Sigmoid colon (tissue), 7 donors: ENCODE results near the gene MAGEL2. TPM values are rescaled to one million over a fixed set of nuclear protein-coding genes. Genes with fewer than 3 reads are reported as not detected.

Experiments
- DNase-seq: peaks from one replicate; pipeline ENCODE4 v3.0.0-alpha.2; 2019
- H3K27ac ChIP-seq, 4 donors: fragments of 200-600 bp; sonication (generic); one replicate each; pipeline ENCODE4 v1.5.1; 2016 to 2019; ENCODE audit warnings: mild to moderate bottlenecking in 1 of 4
- H3K27me3 ChIP-seq, 3 donors: fragments of 200-600 bp; sonication (generic); one replicate each; pipeline ENCODE4 v1.5.1; 2019; ENCODE audit warnings: mild to moderate bottlenecking in 1 of 3
- H3K36me3 ChIP-seq, 4 donors: fragments of 200-600 bp; sonication (generic); one replicate each; pipeline ENCODE4 v1.5.1; 2016 to 2019
- H3K4me1 ChIP-seq, 4 donors: fragments of 200-600 bp; sonication (generic); one replicate each; pipeline ENCODE4 v1.5.1; 2017 to 2019
- H3K4me3 ChIP-seq, 4 donors: fragments of 200-600 bp; sonication (generic); one replicate each; pipeline ENCODE4 v1.5.1; 2017 to 2019; ENCODE audit warnings: mild to moderate bottlenecking in 2 of 4, moderate library complexity in 1 of 4
- H3K9me3 ChIP-seq, 4 donors: fragments of 200-600 bp in 3 of 4; sonication (generic) in 3 of 4; one replicate each; pipeline versions ENCODE4 v1.5.1 to v1.6.1; 2013 to 2019
- CTCF ChIP-seq, 4 experiments: fragments of 450-650 bp in 3 of 4; fragments of 200-600 bp in 1 of 4; IDR thresholded peaks; one replicate each; pipeline ENCODE4 v1.5.1; 2016 to 2019; ENCODE audit warnings: antibody characterized with exemption in 4 of 4, mild to moderate bottlenecking in 3 of 4, moderate library complexity in 2 of 4
- EP300 ChIP-seq, 4 donors: sonication (generic); formaldehyde crosslinking; IDR thresholded peaks; one replicate each; pipeline ENCODE4 v1.6.1; 2017; ENCODE audit warnings: antibody characterized with exemption in 4 of 4
- POLR2A ChIP-seq, 2 donors: fragments of 450-650 bp; IDR thresholded peaks; one replicate each; pipeline ENCODE4 v1.6.1; 2016; ENCODE audit warnings: antibody characterized with exemption in 2 of 2, mild to moderate bottlenecking in 2 of 2, moderate library complexity in 2 of 2
- POLR2AphosphoS5 ChIP-seq, 4 donors: sonication (generic); formaldehyde crosslinking; IDR thresholded peaks; one replicate each; pipeline ENCODE4 v1.6.1; 2017; ENCODE audit warnings: antibody characterized with exemption in 4 of 4
- WGBS, 2 donors: extraction: QIAGEN DNeasy Blood & Tissue Kit; methylation state at CpG; one replicate each; pipeline ENCODE4 v1.1.7; 2013; 5-methylcytosine and 5-hydroxymethylcytosine counted together
- intact Hi-C: fragments of 100-400 bp; cut with DNase I; formaldehyde crosslinking; loops from one replicate; pipeline ENCODE4 v1.15.1; 2023
- polyA plus RNA-seq, 3 donors: library from polyadenylated mRNA; stranded (reverse); fragments of 200-250 nt; gene quantifications; one replicate each; pipeline ENCODE4 v1.2.3, GENCODE V29; 2013
- total RNA-seq, 4 donors: library from RNA; depleted of rRNA; stranded (reverse); fragments of >200 nt; gene quantifications; one replicate each; pipeline ENCODE4 v1.1.0, GENCODE V29; 2016
- donor health status: healthy with polysubstance abuse.
- donor health status: Bipolar disorder and iron deficiency.
- donor health status: healthy.

The MAGEL2 gene
- total and polyA plus RNA-seq, 7 donors, result under 0.01 to 0.83 (median 0.33) TPM; not detected in 2

DNA sequence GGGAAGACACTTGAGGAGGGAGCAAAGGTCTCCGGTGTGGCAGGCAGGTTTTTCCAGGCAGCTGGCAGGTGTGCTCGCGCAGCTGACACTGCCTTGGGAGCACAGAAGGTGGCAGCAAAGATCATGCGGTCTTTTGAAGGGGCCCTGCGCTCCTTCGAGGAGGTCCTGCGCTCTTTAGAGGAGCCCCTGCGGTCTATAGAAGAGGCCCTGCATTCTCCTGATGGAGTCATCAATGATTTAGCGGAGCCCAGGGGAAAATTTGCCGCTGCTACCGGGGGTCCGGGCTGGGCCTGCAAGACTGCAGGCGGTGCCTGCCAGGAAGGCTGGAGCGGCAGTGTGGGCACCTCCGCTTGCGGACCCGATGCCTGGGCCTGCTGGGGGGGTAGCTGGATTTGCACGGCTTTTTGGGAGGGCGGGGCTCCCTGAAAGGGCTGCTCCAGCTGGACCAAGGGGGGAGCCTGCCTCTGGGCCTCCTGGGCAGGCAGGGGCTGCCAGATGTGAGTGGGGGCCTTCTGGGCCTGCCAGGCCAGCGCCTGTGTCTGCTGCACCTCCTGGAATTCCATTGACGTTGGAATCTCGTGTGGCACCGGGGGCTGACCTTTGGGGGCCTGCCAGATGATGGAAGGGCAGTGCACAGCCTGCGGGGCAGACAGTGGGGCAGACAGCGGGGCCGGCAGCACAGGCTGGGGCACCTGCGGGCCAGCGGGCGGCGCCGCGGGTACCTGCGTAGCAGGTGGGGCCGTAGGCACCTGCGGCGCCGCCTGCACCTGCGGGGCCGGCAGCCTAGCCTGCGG lies 2.1 kb downstream of the MAGEL2 start:
- no peak for DNase-seq
- H3K27me3 ChIP-seq, result peaks cover 3 to 30% (median 21%) of the 10 kb centered on the region in 3 donors
- H3K9me3 ChIP-seq, result no peaks in the 10 kb centered on the region
- H3K4me3 ChIP-seq, result no peak overlapping the region
- 79 to 90% methylated on average over 40 of the region's 40 CpGs for WGBS, 2 donors
- H3K27ac ChIP-seq, result no peak overlapping the region
- no peaks in the 10 kb centered on the region for H3K36me3 ChIP-seq
- H3K4me1 ChIP-seq, result peaks cover 0 to 10% (median 0%) of the 10 kb centered on the region in 4 donors
- intact Hi-C loops, result no loop called here
- TF ChIP-seq CTCF (IDR thresholded peaks at IDR 0.05), result no peak
- no peak for TF ChIP-seq POLR2AphosphoS5 (IDR thresholded peaks at IDR 0.05)
- no peak for TF ChIP-seq POLR2A (IDR thresholded peaks at IDR 0.05)
- TF ChIP-seq EP300 (IDR thresholded peaks at IDR 0.05), result no peak

DNA sequence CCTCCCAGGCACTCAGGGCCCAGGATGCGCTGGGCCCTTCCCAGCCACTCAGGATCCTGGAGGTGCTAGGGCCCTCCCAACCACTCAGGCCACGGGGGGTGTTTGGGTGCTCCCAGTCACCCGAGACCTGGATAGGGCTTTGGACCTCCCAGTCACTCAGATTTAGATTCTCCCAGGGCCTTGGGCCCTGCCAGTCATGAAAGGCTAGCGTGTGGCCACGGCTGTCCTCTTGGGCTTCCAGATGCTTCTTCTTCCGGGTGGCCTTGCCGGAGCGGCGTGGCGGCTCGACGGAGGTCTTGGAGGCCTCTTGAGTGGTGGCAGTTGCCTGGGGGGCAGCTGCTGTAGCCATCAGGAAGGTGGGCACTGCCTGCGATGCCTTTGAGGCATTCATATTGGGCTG lies 2.8 kb downstream of the MAGEL2 start:
- Histone ChIP-seq H3K36me3 (no peaks in the 10 kb centered on the region), H3K4me1 (peaks cover 0 to 10% (median 0%) of the 10 kb centered on the region in 4 donors), H3K4me3 (no peak overlapping the region), H3K27me3 (peaks cover 3 to 27% (median 21%) of the 10 kb centered on the region in 3 donors), H3K27ac (no peak overlapping the region), H3K9me3 (no peaks in the 10 kb centered on the region)
- no peak for TF ChIP-seq CTCF (IDR thresholded peaks at IDR 0.05)
- TF ChIP-seq POLR2AphosphoS5 (IDR thresholded peaks at IDR 0.05), result no peak
- TF ChIP-seq EP300 (IDR thresholded peaks at IDR 0.05), result no peak
- TF ChIP-seq POLR2A (IDR thresholded peaks at IDR 0.05), result no peak
- intact Hi-C loops, result loop anchor here (5.0 kb wide), 1 partner anchor 232 kb away; no protein-coding TSS in a partner anchor
- WGBS, 2 donors, result 70 to 86% methylated on average over 13 of the region's 13 CpGs
- no peak for DNase-seq

GRCh38 chr15:23642413-23643044 lies 5.1 kb downstream of the MAGEL2 start:
- intact Hi-C loops, result loop anchor here (5.0 kb wide), 1 partner anchor 235 kb away; no protein-coding TSS in a partner anchor
- no peaks in the 10 kb centered on the region for H3K36me3 ChIP-seq
- H3K4me3 ChIP-seq, result no peak overlapping the region
- WGBS, 2 donors, result 14 to 22% methylated on average over 13 of the region's 13 CpGs
- TF ChIP-seq POLR2AphosphoS5 (IDR thresholded peaks at IDR 0.05) (no peak), CTCF (IDR thresholded peaks at IDR 0.05) (peak; percentile 39 to 79 (median 60))
- peaks cover 0 to 6% (median 0%) of the 10 kb centered on the region in 4 donors for H3K4me1 ChIP-seq
- peaks cover 3 to 19% (median 13%) of the 10 kb centered on the region in 3 donors for H3K27me3 ChIP-seq
- no peak overlapping the region for H3K27ac ChIP-seq
- DNase-seq, result peak; percentile 70
- no peaks in the 10 kb centered on the region for H3K9me3 ChIP-seq

GRCh38 chr15:23634181-23634580 lies 13.5 kb downstream of the MAGEL2 start:
- Histone ChIP-seq H3K4me3 (no peak overlapping the region), H3K4me1 (no peaks in the 10 kb centered on the region), H3K27ac (no peak overlapping the region), H3K27me3 (peaks cover 0 to 4% (median 0%) of the 10 kb centered on the region in 3 donors), H3K36me3 (no peaks in the 10 kb centered on the region), H3K9me3 (no peaks in the 10 kb centered on the region)
- TF ChIP-seq POLR2AphosphoS5 (IDR thresholded peaks at IDR 0.05), result no peak
- no peak for TF ChIP-seq POLR2A (IDR thresholded peaks at IDR 0.05)
- TF ChIP-seq CTCF (IDR thresholded peaks at IDR 0.05), result no peak
- no peak for TF ChIP-seq EP300 (IDR thresholded peaks at IDR 0.05)
- intact Hi-C loops, result no loop called here
- DNase-seq, result no peak
- WGBS, 2 donors, result 62 to 64% methylated on average over 8 of the region's 8 CpGs
